Left ventricle myocardium superior (tissue), 1 donor: Measurements from ENCODE around the gene CFAP77. TPM values are rescaled to one million over a fixed set of nuclear protein-coding genes. Genes with fewer than 3 reads are reported as not detected.
"Not testable (repeated sequence)": the region's sequence is repeated elsewhere in the genome, so short reads cannot be mapped to it uniquely, and the experiment has no call there.

Experiments used
- ATAC-seq: fragments of 200-7000 bp; cut with Tn5 transposase; one replicate; pipeline ENCODE4 v1.9.1; 2020; ENCODE audit warnings: mild to moderate bottlenecking, moderate library complexity
- DNase-seq: peaks from one replicate; pipeline ENCODE4 v3.0.0-alpha.2; 2020
- intact Hi-C: fragments of 100-400 bp; cut with micrococcal nuclease; formaldehyde crosslinking; loops from one replicate; pipeline ENCODE4 v1.11.0; 2022
- total RNA-seq: library from RNA; stranded (reverse); fragmentation: NEBNext Ultra II Directional; extraction: Animal tissue kit (Norgen Biotek cat#: 25700); gene quantifications from one replicate; pipeline ENCODE4 v1.2.1, GENCODE V29; 2021
- donor health status: DM: no; HTN: yes; CAD: no; lungs with severe emphysema.

CFAP77 gene
- total RNA-seq, 1 donor from 2014 or later = 2.4 TPM

DNA sequence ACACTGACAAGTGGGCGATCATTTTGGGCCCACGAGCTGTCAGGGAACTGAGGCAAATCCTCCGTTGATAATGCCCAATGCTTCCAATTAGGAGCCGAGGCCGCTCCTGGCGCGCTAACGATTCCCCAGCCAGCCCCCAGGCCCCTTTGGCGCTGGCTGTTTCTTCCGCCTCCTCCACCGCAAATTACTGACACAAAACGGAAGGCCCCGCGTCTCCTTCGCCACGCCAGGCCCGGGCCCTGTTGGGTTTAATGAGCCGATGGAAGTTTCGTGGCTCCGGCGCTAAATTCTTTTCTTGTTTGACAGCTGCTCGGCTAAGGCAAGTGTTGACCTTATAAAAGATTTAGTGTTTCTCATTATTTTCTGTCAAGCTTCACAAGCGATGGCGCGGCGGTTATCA lies 146.7 kb downstream of the CFAP77 start:
- intact Hi-C loops = no loop called here
- DNase-seq (peak; percentile 3), ATAC-seq (no peak)

DNA sequence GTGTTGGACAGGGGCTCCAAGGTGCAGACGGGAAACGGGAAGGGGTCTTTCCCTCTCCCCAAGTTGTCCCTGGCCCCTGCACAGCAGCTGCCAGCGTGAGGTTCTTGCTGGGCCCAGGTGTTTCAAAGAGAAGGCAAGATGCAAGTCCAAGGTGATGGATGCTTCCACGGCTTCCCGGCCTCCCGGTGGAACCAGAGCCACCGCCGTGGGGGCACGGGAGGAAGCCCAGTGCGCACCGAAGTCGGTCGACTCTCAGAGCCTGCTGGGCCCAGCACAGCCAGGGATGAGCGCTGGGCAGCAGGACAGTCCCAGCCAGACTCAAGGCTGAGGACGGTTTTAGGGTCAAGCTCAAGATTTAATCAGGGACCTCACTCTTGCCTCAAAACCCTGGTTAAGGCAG lies 147.1 kb downstream of the CFAP77 start:
- DNase-seq (peak; percentile 26), ATAC-seq (no peak)
- intact Hi-C loops = no loop called here

- DNase-seq (no peak), ATAC-seq (no peak)
- intact Hi-C loops = loop anchor here (10.0 kb wide), 1 partner anchor 55 kb away; no protein-coding TSS in a partner anchor
These were observed 149.7 kb downstream of the CFAP77 start for GRCh38 chr9:132559711-132560110.

- ATAC-seq (peak; percentile 43), DNase-seq (peak; percentile 22)
- intact Hi-C loops = loop anchor here (10.0 kb wide), 1 partner anchor 56 kb away; no protein-coding TSS in a partner anchor
These were observed 150.7 kb downstream of the CFAP77 start for GRCh38 chr9:132560616-132561202.

GRCh38 chr9:132562306-132562573 lies 152.2 kb downstream of the CFAP77 start:
- intact Hi-C loops = loop anchor here (10.0 kb wide), 1 partner anchor 57 kb away; no protein-coding TSS in a partner anchor
- ATAC-seq (no peak), DNase-seq (no peak)

DNA sequence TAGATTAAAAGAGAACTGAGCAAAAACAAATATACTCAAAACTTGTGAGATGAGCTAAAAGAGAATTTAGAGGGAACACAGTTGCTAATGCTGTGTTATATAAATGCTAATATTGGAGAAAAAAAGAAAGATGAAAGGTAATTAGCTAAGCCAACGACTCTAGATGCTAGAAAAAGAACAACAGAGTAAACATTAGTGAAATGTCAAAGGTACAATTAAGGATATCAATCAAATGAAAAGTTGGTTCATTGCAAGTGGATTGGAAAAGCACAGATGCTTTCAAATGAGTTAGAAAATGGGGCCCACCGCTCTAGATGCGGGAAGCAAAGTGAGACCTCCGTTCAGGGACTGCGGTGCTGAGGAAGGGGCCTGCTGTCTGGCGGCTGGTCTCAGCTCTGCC lies 154.5 kb downstream of the CFAP77 start:
- intact Hi-C loops = loop anchor here (10.0 kb wide), 1 partner anchor 60 kb away; no protein-coding TSS in a partner anchor
- ATAC-seq (no peak), DNase-seq (no peak)

DNA sequence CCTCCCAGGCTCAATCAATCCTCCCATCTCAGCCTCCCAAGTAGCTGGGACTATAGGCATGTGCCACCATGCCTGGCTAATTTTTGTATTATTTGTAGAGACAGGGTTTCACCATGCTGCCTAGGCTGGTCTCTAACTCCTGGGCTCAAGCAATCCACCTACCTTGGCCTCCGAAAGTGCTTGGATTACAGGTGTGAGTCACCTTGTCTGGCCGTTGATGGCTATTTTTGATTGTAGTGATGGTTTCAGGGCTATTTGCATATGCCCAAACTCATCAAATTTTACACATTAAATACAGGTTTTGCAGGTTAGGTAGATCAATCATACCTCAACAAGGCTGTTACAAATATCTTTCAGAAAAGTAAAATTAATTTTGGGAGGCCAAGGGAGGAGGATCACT lies 158.8 kb downstream of the CFAP77 start:
- not testable (repeated sequence) for ATAC-seq, DNase-seq
- intact Hi-C loops = loop anchor here (10.0 kb wide), 1 partner anchor 64 kb away; no protein-coding TSS in a partner anchor

- ATAC-seq = no peak
- intact Hi-C loops = no loop called here
- peak; percentile 3 for DNase-seq
These were observed 162.0 kb downstream of the CFAP77 start for GRCh38 chr9:132571806-132572600.

DNA sequence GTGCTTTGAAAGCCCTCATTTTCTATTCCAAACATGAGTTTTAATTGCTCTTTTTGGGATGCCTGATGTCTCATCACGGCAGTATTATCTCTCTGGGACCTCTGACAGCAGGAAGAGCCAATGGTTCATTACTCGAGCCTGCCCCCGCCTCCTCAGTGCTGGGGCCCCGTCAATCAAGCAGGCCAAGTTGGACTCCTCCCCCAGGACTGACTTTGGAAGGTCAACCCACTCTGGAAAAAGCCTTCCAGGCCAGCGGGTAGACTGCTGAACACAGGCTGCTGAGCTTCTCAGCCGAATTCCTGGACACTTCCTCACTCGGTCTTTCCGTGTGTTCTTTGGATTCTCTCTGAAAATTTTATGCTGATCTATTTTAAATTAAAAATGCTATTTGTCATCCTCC lies 162.9 kb downstream of the CFAP77 start:
- peak; percentile 18 for DNase-seq
- ATAC-seq = peak; percentile 31
- intact Hi-C loops = no loop called here

- peak; percentile 81 for DNase-seq
- intact Hi-C loops = loop anchor here (5.0 kb wide), 1 partner anchor 163 kb away; the partner anchor contains the start of gene CFAP77
- peak; percentile 90 for ATAC-seq
These were observed 165.1 kb downstream of the CFAP77 start for GRCh38 chr9:132575005-132575609.

DNA sequence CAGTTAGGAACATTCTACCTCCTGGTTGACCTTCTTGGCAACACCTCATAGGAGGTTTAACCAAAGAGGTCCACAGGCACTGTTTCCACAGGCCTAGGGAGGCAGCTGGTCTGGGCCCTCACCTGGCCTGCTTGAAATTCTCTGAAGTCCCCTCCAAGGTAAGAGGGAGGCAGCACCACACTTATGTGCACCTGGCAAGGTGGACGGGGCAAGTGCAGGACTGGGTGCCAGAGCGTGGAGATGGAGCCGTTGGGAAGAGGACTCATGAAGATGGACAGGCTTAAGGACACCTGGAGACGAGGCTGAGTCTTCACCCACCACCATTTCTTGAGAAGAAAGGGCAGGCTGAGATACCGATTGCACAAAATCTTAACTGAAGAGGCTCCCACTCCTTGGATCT lies 165.8 kb downstream of the CFAP77 start:
- intact Hi-C loops = loop anchor here (5.0 kb wide), 1 partner anchor 164 kb away; the partner anchor contains the start of gene CFAP77

GRCh38 chr9:132577119-132577518 lies 167.1 kb downstream of the CFAP77 start:
- no peak for ATAC-seq
- intact Hi-C loops = loop anchor here (5.0 kb wide), 1 partner anchor 165 kb away; the partner anchor contains the start of gene CFAP77
- no peak for DNase-seq

More for the DNA sequence above, 165.8 kb downstream of the CFAP77 start:
- peak; percentile 5 for DNase-seq
- ATAC-seq = no peak

- DNase-seq = peak; percentile 11
- ATAC-seq = no peak
- intact Hi-C loops = loop anchor here (5.0 kb wide), 1 partner anchor 166 kb away; the partner anchor contains the start of gene CFAP77
These were observed 168.4 kb downstream of the CFAP77 start for GRCh38 chr9:132578367-132578932.

GRCh38 chr9:132579427-132579798 lies 169.4 kb downstream of the CFAP77 start:
- ATAC-seq = no peak
- intact Hi-C loops = loop anchor here (5.0 kb wide), 1 partner anchor 167 kb away; the partner anchor contains the start of gene CFAP77
- DNase-seq = no peak

- intact Hi-C loops = no loop called here
- DNase-seq = peak; percentile 23
- ATAC-seq = no peak
These were observed 172.3 kb downstream of the CFAP77 start, which contains the start of gene BARHL1 for GRCh38 chr9:132582276-132582785. Gene BARHL1 (plus strand): TSS chr9:132582606. CDS start chr9:132582798, 192 bp downstream.

DNA sequence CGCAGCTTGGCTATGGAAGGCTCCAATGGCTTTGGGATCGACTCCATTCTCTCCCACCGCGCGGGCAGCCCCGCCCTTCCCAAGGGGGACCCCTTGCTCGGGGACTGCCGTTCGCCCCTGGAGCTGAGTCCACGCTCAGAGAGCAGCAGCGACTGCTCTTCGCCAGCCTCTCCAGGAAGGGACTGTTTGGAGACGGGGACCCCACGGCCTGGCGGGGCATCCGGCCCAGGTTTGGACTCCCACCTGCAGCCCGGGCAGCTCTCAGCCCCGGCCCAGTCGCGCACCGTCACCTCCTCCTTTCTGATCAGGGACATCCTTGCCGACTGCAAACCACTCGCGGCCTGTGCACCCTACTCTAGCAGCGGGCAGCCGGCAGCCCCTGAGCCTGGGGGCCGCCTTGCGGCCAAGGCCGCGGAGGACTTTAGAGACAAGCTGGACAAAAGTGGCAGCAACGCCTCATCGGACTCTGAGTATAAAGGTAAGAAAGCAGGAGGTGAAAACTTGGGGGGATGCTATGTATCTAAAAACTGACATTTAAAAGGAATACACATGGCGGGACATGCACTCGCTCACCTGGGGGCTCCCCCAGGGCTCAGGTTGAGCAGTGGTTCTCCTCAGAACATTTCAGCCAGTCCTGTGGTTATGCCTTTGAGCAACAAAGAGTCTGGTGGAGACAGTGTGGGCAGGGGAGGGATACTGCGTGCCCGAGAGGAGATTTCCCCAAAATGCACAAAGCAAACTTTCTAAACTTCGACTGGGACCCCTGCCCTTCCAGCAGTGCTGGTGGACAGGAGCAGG lies 173.0 kb downstream of the CFAP77 start:
- intact Hi-C loops = no loop called here
- DNase-seq (peak; percentile 25), ATAC-seq (no peak)

GRCh38 chr9:132583584-132584304 lies 173.7 kb downstream of the CFAP77 start:
- intact Hi-C loops = no loop called here
- peak; percentile 2 for DNase-seq
- ATAC-seq = no peak
